H9 (cell line): Measurements from ENCODE around the gene CD180. TPM values are rescaled to one million over a fixed set of nuclear protein-coding genes. Genes with fewer than 3 reads are reported as not detected.

Source experiments
- DNase-seq: peaks from one replicate; pipeline ENCODE4 v3.0.0-alpha.2; 2017
- H2AFZ ChIP-seq: one replicate; pipeline ENCODE4 v1.6.1; 2013; ENCODE audit warnings: mild to moderate bottlenecking, low read length, control low read depth, moderate library complexity
- H2AK5ac ChIP-seq: 2 replicates; pipeline ENCODE4 v1.6.1; 2013; ENCODE audit warnings: low read length, control low read depth, mixed read lengths; ENCODE audit not compliant: insufficient read length
- H2BK120ac ChIP-seq: one replicate; pipeline ENCODE4 v1.6.1; 2013; ENCODE audit warnings: low read depth, mild to moderate bottlenecking, low read length, control low read depth, inconsistent platforms; ENCODE audit not compliant: poor library complexity, severe bottlenecking
- H2BK12ac ChIP-seq: 2 replicates; pipeline ENCODE4 v1.6.1; 2013; ENCODE audit warnings: low read length, control low read depth, mixed read lengths, low read depth; ENCODE audit not compliant: insufficient read length
- H2BK15ac ChIP-seq: 2 replicates; pipeline ENCODE4 v1.6.1; 2013; ENCODE audit warnings: low read depth, low read length, control low read depth
- H2BK20ac ChIP-seq: one replicate; pipeline ENCODE4 v1.6.1; 2013; ENCODE audit warnings: low read depth, mild to moderate bottlenecking, low read length, control low read depth, inconsistent platforms; ENCODE audit not compliant: poor library complexity, severe bottlenecking
- H2BK5ac ChIP-seq: 2 replicates; pipeline ENCODE4 v1.6.1; 2013; ENCODE audit warnings: low read length, control low read depth, mixed read lengths; ENCODE audit not compliant: insufficient read length
- H3K14ac ChIP-seq: 2 replicates; pipeline ENCODE4 v1.6.1; 2013; ENCODE audit warnings: low read length, control low read depth; ENCODE audit not compliant: insufficient read depth
- H3K18ac ChIP-seq: 2 replicates; pipeline ENCODE4 v1.6.1; 2013; ENCODE audit warnings: low read depth, mild to moderate bottlenecking, mixed read lengths, low read length, control low read depth; ENCODE audit not compliant: insufficient read length
- H3K23ac ChIP-seq: 2 replicates; pipeline ENCODE4 v1.6.1; 2013; ENCODE audit warnings: low read length, control low read depth, mixed read lengths, low read depth; ENCODE audit not compliant: insufficient read length
- H3K23me2 ChIP-seq: 2 replicates; pipeline ENCODE4 v1.6.1; 2013; ENCODE audit warnings: low read depth, mild to moderate bottlenecking, mixed read lengths, low read length, control low read depth; ENCODE audit not compliant: insufficient read length, poor library complexity, severe bottlenecking
- H3K27ac ChIP-seq: 2 replicates; pipeline ENCODE4 v1.5.1; 2013; ENCODE audit warnings: low read length, control low read depth, mixed read lengths, low read depth; ENCODE audit not compliant: insufficient read length
- H3K27me3 ChIP-seq: 2 replicates; pipeline ENCODE4 v1.6.1; 2013; ENCODE audit warnings: low read length, control low read depth, inconsistent platforms; ENCODE audit not compliant: insufficient read depth
- H3K4ac ChIP-seq: 2 replicates; pipeline ENCODE4 v1.6.1; 2013; ENCODE audit warnings: low read depth, mild to moderate bottlenecking, control low read depth, inconsistent platforms, low read length, moderate library complexity
- H3K4me1 ChIP-seq: 2 replicates; pipeline ENCODE4 v1.6.1; 2013; ENCODE audit warnings: low read length, control low read depth, inconsistent platforms; ENCODE audit not compliant: insufficient read depth
- H3K4me2 ChIP-seq: 2 replicates; pipeline ENCODE4 v1.6.1; 2013; ENCODE audit warnings: low read length, control low read depth, mixed read lengths; ENCODE audit not compliant: insufficient read length, insufficient read depth
- H3K56ac ChIP-seq: 2 replicates; pipeline ENCODE4 v1.6.1; 2013; ENCODE audit warnings: low read depth, mild to moderate bottlenecking, mixed read lengths, low read length, control low read depth; ENCODE audit not compliant: insufficient read length
- H3K79me1 ChIP-seq: 2 replicates; pipeline ENCODE4 v1.6.1; 2013; ENCODE audit warnings: low read depth, mild to moderate bottlenecking, moderate library complexity, low read length, control low read depth, inconsistent platforms; ENCODE audit not compliant: insufficient read depth, poor library complexity, severe bottlenecking
- H3K79me2 ChIP-seq: 2 replicates; pipeline ENCODE4 v1.6.1; 2013; ENCODE audit warnings: low read length, control low read depth, inconsistent platforms; ENCODE audit not compliant: insufficient read depth
- H3K9ac ChIP-seq: 2 replicates; pipeline ENCODE4 v1.6.1; 2013; ENCODE audit warnings: low read length, control low read depth, mixed read lengths; ENCODE audit not compliant: insufficient read length; ENCODE audit errors: extremely low read depth
- H3K9me3 ChIP-seq: one replicate; pipeline ENCODE4 v1.6.1; 2013; ENCODE audit warnings: low read depth, low read length, inconsistent platforms; ENCODE audit not compliant: control insufficient read depth
- H3T11ph ChIP-seq: one replicate; pipeline ENCODE4 v1.6.1; 2013; ENCODE audit warnings: mild to moderate bottlenecking, low read length, control low read depth, inconsistent platforms
- H4K20me1 ChIP-seq: one replicate; pipeline ENCODE4 v1.6.1; 2013; ENCODE audit not compliant: control insufficient read depth, insufficient read length, insufficient read depth
- H4K5ac ChIP-seq: 2 replicates; pipeline ENCODE4 v1.6.1; 2013; ENCODE audit warnings: low read depth, mild to moderate bottlenecking, mixed read lengths, low read length, control low read depth; ENCODE audit not compliant: insufficient read length
- H4K8ac ChIP-seq: replicated peaks from 2 replicates; pipeline ENCODE4 v1.6.1; 2013; ENCODE audit warnings: low read length, control low read depth, mixed read lengths, low read depth; ENCODE audit not compliant: insufficient read length
- H4K91ac ChIP-seq: 2 replicates; pipeline ENCODE4 v1.6.1; 2013; ENCODE audit warnings: low read depth, mild to moderate bottlenecking, moderate library complexity, mixed read lengths, low read length, control low read depth; ENCODE audit not compliant: insufficient read length
- H3K27ac Mint-ChIP-seq, 3 experiments: 2 replicates in 2 of 3; 3 replicates in 1 of 3; pipeline ENCODE4 v1.8.0; 2020 to 2021; ENCODE audit warnings: mixed read lengths in 3 of 3, mild to moderate bottlenecking in 1 of 3, moderate library complexity in 1 of 3
- H3K27me3 Mint-ChIP-seq: 2 replicates; pipeline ENCODE4 v1.8.0; 2021; ENCODE audit warnings: low read depth, mild to moderate bottlenecking, moderate library complexity, mixed read lengths
- H3K36me3 Mint-ChIP-seq, 3 experiments: 2 replicates in 2 of 3; 3 replicates in 1 of 3; pipeline ENCODE4 v1.8.0; 2020 to 2021; ENCODE audit warnings: low read depth in 3 of 3, mixed read lengths in 3 of 3; ENCODE audit not compliant: insufficient read depth in 1 of 3
- H3K4me1 Mint-ChIP-seq, 2 experiments: 2 replicates each; pipeline ENCODE4 v1.8.0; 2020; ENCODE audit warnings: mixed read lengths in 2 of 2
- H3K4me3 Mint-ChIP-seq, 2 experiments: 2 replicates in 1 of 2; 3 replicates in 1 of 2; pipeline ENCODE4 v1.8.0; 2020 to 2021; ENCODE audit warnings: mild to moderate bottlenecking in 2 of 2, mixed read lengths in 2 of 2, moderate library complexity in 1 of 2
- H3K9me3 Mint-ChIP-seq, 2 experiments: 2 replicates in 1 of 2; 3 replicates in 1 of 2; pipeline ENCODE4 v1.8.0; 2020; ENCODE audit warnings: mild to moderate bottlenecking in 2 of 2, mixed read lengths in 2 of 2, moderate library complexity in 1 of 2
- CTCF ChIP-seq: fragments of 200-600 bp; sonication (generic); conservative IDR thresholded peaks from 3 replicates; pipeline ENCODE4 v1.8.0; 2021; ENCODE audit warnings: antibody characterized with exemption, mild to moderate bottlenecking
- WGBS: extraction: QIAGEN DNeasy Blood & Tissue Kit; methylation state at CpG from one replicate; pipeline ENCODE4 v1.1.7; 2013; ENCODE audit warnings: missing lambda C conversion rate, low lambda C conversion rate, mixed read lengths; ENCODE audit not compliant: insufficient read length; ENCODE audit errors: extremely low coverage; 5-methylcytosine and 5-hydroxymethylcytosine counted together
- total RNA-seq: library from RNA; stranded (reverse); gene quantifications from 2 replicates; pipeline ENCODE4 v1.2.1, GENCODE V29; 2021

The CD180 gene
- total RNA-seq, 1 experiment from 2014 or later: not detected

GRCh38 chr5:67166460-67167285 lies 29.9 kb downstream of the CD180 start:
- peak overlapping the region in 1 of 3 experiments; percentile 89; a peak in 2 of 7 replicates for H3K27ac Mint-ChIP-seq
- peak; percentile 84 for DNase-seq
- H3K79me2 ChIP-seq: no peaks in the 10 kb centered on the region
- no peak overlapping the region for H2BK15ac ChIP-seq
- peak overlapping the region; percentile 68 for H2BK12ac ChIP-seq
- peak overlapping the region; percentile 59 for H3K14ac ChIP-seq
- no peak overlapping the region for H2BK120ac ChIP-seq
- no peaks in the 10 kb centered on the region for H3K23me2 ChIP-seq
- H3K18ac ChIP-seq: peak overlapping the region; percentile 81
- peak overlapping the region in 1 of 2 experiments; percentile 27; a peak in 2 of 5 replicates for H3K4me3 Mint-ChIP-seq
- H3K9me3 ChIP-seq: no peaks in the 10 kb centered on the region
- H2BK20ac ChIP-seq: no peak overlapping the region
- H2AK5ac ChIP-seq: no peak overlapping the region
- H3K4me1 ChIP-seq: no peaks in the 10 kb centered on the region
- H4K91ac ChIP-seq: no peak overlapping the region
- H3T11ph ChIP-seq: no peak overlapping the region
- H3K9me3 Mint-ChIP-seq: no peaks in the 10 kb centered on the region
- H2AFZ ChIP-seq: no peak overlapping the region
- H3K23ac ChIP-seq: no peak overlapping the region
- H3K36me3 Mint-ChIP-seq: peaks cover 0 to 4% (median 3%) of the 10 kb centered on the region in 3 experiments; a peak in 4 of 7 replicates
- 0 out of 3 replicates have a peak, but pooled peaks have one; percentile 8 for TF ChIP-seq CTCF
- peak overlapping the region; percentile 72 for H4K5ac ChIP-seq
- WGBS: no CpG with 5 or more reads among the region's 31 CpGs
- H3K4me2 ChIP-seq: no peak overlapping the region
- H4K8ac ChIP-seq: no peak overlapping the region
- H3K4me1 Mint-ChIP-seq: peaks cover 5 to 17% of the 10 kb centered on the region in 2 experiments
- no peak overlapping the region for H3K9ac ChIP-seq
- H3K27me3 ChIP-seq: no peaks in the 10 kb centered on the region
- no peak overlapping the region for H2BK5ac ChIP-seq
- H3K27ac ChIP-seq: no peak overlapping the region
- no peak overlapping the region; the same call in 1 of the 2 replicates for H3K4ac ChIP-seq
- no peak overlapping the region for H3K56ac ChIP-seq
- no peaks in the 10 kb centered on the region for H3K27me3 Mint-ChIP-seq
- no peaks in the 10 kb centered on the region for H4K20me1 ChIP-seq
- H3K79me1 ChIP-seq: no peaks in the 10 kb centered on the region
